ENCODE data around the gene WDR86. TPM values are rescaled to one million over a fixed set of nuclear protein-coding genes. Genes with fewer than 3 reads are reported as not detected.

Gene WDR86
- total RNA-seq, 1 experiment from 2014 or later: not detected

GRCh38 chr7:151345576-151346469 is 64.0 kb downstream of the WDR86 start:
- Mint-ChIP-seq H3K27me3 (ENCODE audit: unreplicated experiment) (no peaks in the 10 kb centered on the region), H3K9me3 (ENCODE audit: low read depth, unreplicated experiment) (no peaks in the 10 kb centered on the region), H3K27ac (ENCODE audit: unreplicated experiment) (peak overlapping the region; percentile 54), H3K4me3 (ENCODE audit: low read depth, unreplicated experiment) (no peak overlapping the region), H3K4me1 (ENCODE audit: low read depth, unreplicated experiment) (peaks cover 27% of the 10 kb centered on the region), H3K36me3 (ENCODE audit: insufficient read depth, unreplicated experiment) (peaks cover 41% of the 10 kb centered on the region)
- CTCF ChIA-PET: interaction anchor here (0.9 kb wide), 1 partner anchor 139 kb away, joined by 3 read pairs; no protein-coding TSS in a partner anchor
- BruUV-seq (replicated peaks): no TSS peak
- intact Hi-C loops (cut with micrococcal nuclease; ENCODE audit: unreplicated experiment): no loop called here
- DNase-seq: peak; percentile 4
- TF ChIP-seq, protein P1, sequence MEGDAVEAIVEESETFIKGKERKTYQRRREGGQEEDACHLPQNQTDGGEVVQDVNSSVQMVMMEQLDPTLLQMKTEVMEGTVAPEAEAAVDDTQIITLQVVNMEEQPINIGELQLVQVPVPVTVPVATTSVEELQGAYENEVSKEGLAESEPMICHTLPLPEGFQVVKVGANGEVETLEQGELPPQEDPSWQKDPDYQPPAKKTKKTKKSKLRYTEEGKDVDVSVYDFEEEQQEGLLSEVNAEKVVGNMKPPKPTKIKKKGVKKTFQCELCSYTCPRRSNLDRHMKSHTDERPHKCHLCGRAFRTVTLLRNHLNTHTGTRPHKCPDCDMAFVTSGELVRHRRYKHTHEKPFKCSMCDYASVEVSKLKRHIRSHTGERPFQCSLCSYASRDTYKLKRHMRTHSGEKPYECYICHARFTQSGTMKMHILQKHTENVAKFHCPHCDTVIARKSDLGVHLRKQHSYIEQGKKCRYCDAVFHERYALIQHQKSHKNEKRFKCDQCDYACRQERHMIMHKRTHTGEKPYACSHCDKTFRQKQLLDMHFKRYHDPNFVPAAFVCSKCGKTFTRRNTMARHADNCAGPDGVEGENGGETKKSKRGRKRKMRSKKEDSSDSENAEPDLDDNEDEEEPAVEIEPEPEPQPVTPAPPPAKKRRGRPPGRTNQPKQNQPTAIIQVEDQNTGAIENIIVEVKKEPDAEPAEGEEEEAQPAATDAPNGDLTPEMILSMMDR (IDR thresholded peaks at IDR 0.05; ENCODE audit: unreplicated experiment): no peak

DNA sequence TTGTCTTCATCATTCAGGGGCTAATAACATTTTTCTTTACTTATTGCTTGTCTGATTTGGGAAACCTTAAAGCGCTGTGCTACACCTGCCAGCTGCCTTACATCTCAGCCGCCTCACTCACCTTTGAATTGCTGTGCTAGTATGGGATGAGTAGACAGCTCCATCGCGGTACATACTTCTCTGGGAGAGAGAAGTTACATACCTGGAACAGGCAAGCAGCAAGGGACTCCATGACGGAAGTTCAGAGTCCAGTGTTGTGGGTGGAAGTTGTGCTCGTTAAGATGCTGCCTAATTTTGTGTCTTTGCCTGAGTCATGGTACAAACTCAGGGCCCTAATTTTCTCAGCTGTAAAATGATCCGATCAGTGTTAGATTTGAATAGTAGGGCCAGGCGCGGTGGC is 66.3 kb downstream of the WDR86 start:
- no peaks in the 10 kb centered on the region for H3K27me3 Mint-ChIP-seq (ENCODE audit: unreplicated experiment)
- no peak overlapping the region for H3K27ac Mint-ChIP-seq (ENCODE audit: unreplicated experiment)
- H3K4me3 Mint-ChIP-seq (ENCODE audit: low read depth, unreplicated experiment): peak overlapping the region; percentile 70
- CTCF ChIA-PET: no interaction called here
- BruUV-seq (replicated peaks): no TSS peak
- no peak for DNase-seq
- TF ChIP-seq, protein P1 (IDR thresholded peaks at IDR 0.05; ENCODE audit: unreplicated experiment): no peak
- intact Hi-C loops (cut with micrococcal nuclease; ENCODE audit: unreplicated experiment): no loop called here
- no peaks in the 10 kb centered on the region for H3K9me3 Mint-ChIP-seq (ENCODE audit: low read depth, unreplicated experiment)
- H3K4me1 Mint-ChIP-seq (ENCODE audit: low read depth, unreplicated experiment): peaks cover 14% of the 10 kb centered on the region
- H3K36me3 Mint-ChIP-seq (ENCODE audit: insufficient read depth, unreplicated experiment): peaks cover 32% of the 10 kb centered on the region

DNA sequence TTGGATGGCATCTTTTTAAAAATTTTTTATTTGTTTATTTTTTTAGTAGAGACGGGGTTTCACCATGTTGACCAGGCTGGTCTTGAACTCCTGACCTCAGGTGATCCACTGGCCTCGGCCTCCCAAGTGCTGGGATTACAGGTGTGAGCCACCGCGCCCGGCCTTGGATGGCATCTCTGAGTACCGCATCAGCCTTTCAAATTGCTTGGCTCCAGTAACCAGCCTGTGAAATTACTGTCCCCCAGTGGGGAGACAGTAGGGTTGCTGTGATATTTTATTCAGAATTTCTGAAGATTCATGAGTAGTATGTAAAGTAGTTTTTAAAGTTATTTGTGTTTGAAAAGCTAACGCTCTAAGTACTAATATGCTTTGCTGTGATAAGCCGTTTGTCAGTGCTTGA is 67.0 kb downstream of the WDR86 start:
- Mint-ChIP-seq H3K4me3 (ENCODE audit: low read depth, unreplicated experiment) (peak overlapping the region; percentile 70), H3K4me1 (ENCODE audit: low read depth, unreplicated experiment) (peaks cover 14% of the 10 kb centered on the region), H3K36me3 (ENCODE audit: insufficient read depth, unreplicated experiment) (peaks cover 32% of the 10 kb centered on the region), H3K9me3 (ENCODE audit: low read depth, unreplicated experiment) (no peaks in the 10 kb centered on the region), H3K27me3 (ENCODE audit: unreplicated experiment) (no peaks in the 10 kb centered on the region), H3K27ac (ENCODE audit: unreplicated experiment) (no peak overlapping the region)
- BruUV-seq (replicated peaks): no TSS peak
- intact Hi-C loops (cut with micrococcal nuclease; ENCODE audit: unreplicated experiment): no loop called here
- CTCF ChIA-PET: interaction anchor here (1.7 kb wide), 2 partner anchors 28 to 33 kb away, joined by 4 to 7 read pairs; no protein-coding TSS in a partner anchor
- peak; percentile 7 for DNase-seq
- TF ChIP-seq, protein P1 (IDR thresholded peaks at IDR 0.05; ENCODE audit: unreplicated experiment): no peak

DNA sequence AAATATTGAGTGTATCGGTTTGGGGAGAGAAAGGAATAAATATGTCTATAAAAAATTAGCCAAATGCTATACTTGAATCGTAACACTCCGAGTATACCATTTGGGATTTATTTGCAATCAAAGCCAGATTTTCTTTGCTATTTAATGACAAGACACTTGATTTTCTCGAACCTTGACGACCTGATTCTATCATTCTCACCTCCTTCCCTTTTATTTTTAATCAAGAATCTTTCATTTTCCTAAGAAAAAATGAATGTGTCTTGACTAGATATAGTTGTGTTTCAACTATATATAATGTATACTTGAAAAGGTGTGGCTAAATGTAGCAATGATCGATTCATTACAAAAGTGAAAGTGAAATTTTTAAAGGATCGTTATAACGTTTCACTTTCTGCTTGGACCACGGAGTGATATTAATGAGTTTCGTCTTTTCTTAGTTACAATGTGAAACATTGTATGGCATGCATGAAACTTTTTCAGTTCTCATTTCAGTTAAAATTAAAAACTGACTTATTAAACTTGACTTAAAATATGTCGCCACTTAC is 67.7 kb downstream of the WDR86 start:
- H3K4me3 Mint-ChIP-seq (ENCODE audit: low read depth, unreplicated experiment): peak overlapping the region; percentile 70
- H3K27me3 Mint-ChIP-seq (ENCODE audit: unreplicated experiment): no peaks in the 10 kb centered on the region
- H3K27ac Mint-ChIP-seq (ENCODE audit: unreplicated experiment): no peak overlapping the region
- peaks cover 14% of the 10 kb centered on the region for H3K4me1 Mint-ChIP-seq (ENCODE audit: low read depth, unreplicated experiment)
- TF ChIP-seq, protein P1 (IDR thresholded peaks at IDR 0.05; ENCODE audit: unreplicated experiment): no peak
- intact Hi-C loops (cut with micrococcal nuclease; ENCODE audit: unreplicated experiment): no loop called here
- BruUV-seq (replicated peaks): TSS peak; percentile 68
- H3K36me3 Mint-ChIP-seq (ENCODE audit: insufficient read depth, unreplicated experiment): peaks cover 32% of the 10 kb centered on the region
- CTCF ChIA-PET: interaction anchor here (0.9 to 1.7 kb wide), 4 partner anchors 8 to 32 kb away, joined by 3 to 7 read pairs (median 4); no protein-coding TSS in a partner anchor
- no peak for DNase-seq
- no peaks in the 10 kb centered on the region for H3K9me3 Mint-ChIP-seq (ENCODE audit: low read depth, unreplicated experiment)
